H1 (cell line): ENCODE data around the gene SOX6. TPM values are rescaled to one million over a fixed set of nuclear protein-coding genes. Genes with fewer than 3 reads are reported as not detected.

Experiments used
- CTCF ChIA-PET: fragments of 300-600 bp; sonication (Branson Sonifier 250); formaldehyde crosslinking; loops from one replicate; lab custom pipeline; 2021; ENCODE audit not compliant: partially characterized antibody; lab: Charles Lee
- POLR2A ChIA-PET: fragments of 300-600 bp; sonication (Branson Sonifier 250); formaldehyde crosslinking; loops from one replicate; lab custom pipeline; 2021; ENCODE audit warnings: inconsistent platforms; ENCODE audit not compliant: partially characterized antibody; lab: Charles Lee
- DNase-seq, 2 experiments: peaks; one replicate each; pipeline versions ENCODE4 v3.0.0 to v3.0.0-alpha.2; 2010 to 2022; ENCODE audit warnings: low spot score in 2 of 2, low read depth in 1 of 2, mixed read lengths in 1 of 2
- FAIRE-seq: peaks from 2 replicates; lab custom pipeline; 2011; peaks lifted over from hg19 to GRCh38; lab: Jason Lieb, UNC
- H2AFZ ChIP-seq: 2 replicates; pipeline ENCODE4 v1.8.1; 2012; ENCODE audit warnings: low read length, inconsistent platforms
- H2AK5ac ChIP-seq: 2 replicates; pipeline ENCODE4 v1.6.1; 2013; ENCODE audit warnings: low read depth, low read length
- H2BK120ac ChIP-seq: replicated peaks from 2 replicates; pipeline ENCODE3; 2013; ENCODE audit warnings: low read depth, low read length, inconsistent platforms
- H2BK12ac ChIP-seq: 2 replicates; pipeline ENCODE4 v1.6.1; 2013; ENCODE audit warnings: low read depth, low read length
- H2BK15ac ChIP-seq: 2 replicates; pipeline ENCODE4 v1.6.1; 2013; ENCODE audit warnings: low read length
- H2BK20ac ChIP-seq: 2 replicates; pipeline ENCODE4 v1.6.1; 2013; ENCODE audit warnings: low read length
- H2BK5ac ChIP-seq: 2 replicates; pipeline ENCODE4 v1.6.1; 2013; ENCODE audit warnings: low read depth, low read length
- H3K14ac ChIP-seq: 2 replicates; pipeline ENCODE4 v1.6.1; 2013; ENCODE audit warnings: inconsistent platforms; ENCODE audit not compliant: insufficient read length
- H3K18ac ChIP-seq: 2 replicates; pipeline ENCODE4 v1.6.1; 2013; ENCODE audit warnings: low read length; ENCODE audit errors: extremely low read depth
- H3K23ac ChIP-seq: 2 replicates; pipeline ENCODE4 v1.6.1; 2013; ENCODE audit warnings: inconsistent platforms; ENCODE audit not compliant: insufficient read length
- H3K23me2 ChIP-seq: 2 replicates; pipeline ENCODE4 v1.6.1; 2013; ENCODE audit warnings: low read depth, low read length
- H3K27ac ChIP-seq: 2 replicates; pipeline ENCODE4 v1.6.1; 2011; ENCODE audit warnings: low read depth, low read length, inconsistent platforms
- H3K27me3 ChIP-seq, 4 experiments: replicated peaks in 1 of 4; 1 replicate in 1 of 4; 2 replicates in 3 of 4; pipeline versions ENCODE4 v1.6.1 to v1.8.1; 2011 to 2013; ENCODE audit warnings: low read length in 3 of 4, mild to moderate bottlenecking in 3 of 4, inconsistent platforms in 2 of 4, mixed read lengths in 2 of 4, moderate library complexity in 1 of 4; ENCODE audit not compliant: control insufficient read depth in 3 of 4, insufficient read depth in 3 of 4; ENCODE audit errors: extremely low read depth in 1 of 4
- H3K36me3 ChIP-seq, 4 experiments: 2 replicates each; pipeline versions ENCODE4 v1.6.1 to v1.8.1; 2011 to 2013; ENCODE audit warnings: mild to moderate bottlenecking in 4 of 4, low read length in 3 of 4, moderate library complexity in 2 of 4, control low read depth in 1 of 4, inconsistent platforms in 1 of 4; ENCODE audit not compliant: insufficient read depth in 4 of 4, control insufficient read depth in 2 of 4
- H3K4ac ChIP-seq: replicated peaks from 2 replicates; pipeline ENCODE3; 2013; ENCODE audit warnings: low read length, low read depth, mixed read lengths, inconsistent platforms; ENCODE audit not compliant: insufficient read length
- H3K4me1 ChIP-seq, 4 experiments: replicated peaks in 1 of 4; 1 replicate in 1 of 4; 2 replicates in 3 of 4; pipeline versions ENCODE4 v1.6.1 to v1.8.1; 2011 to 2013; ENCODE audit warnings: low read length in 3 of 4, inconsistent platforms in 2 of 4, mixed read lengths in 1 of 4; ENCODE audit not compliant: insufficient read depth in 4 of 4, control insufficient read depth in 3 of 4
- H3K4me2 ChIP-seq, 2 experiments: 2 replicates each; pipeline versions ENCODE4 v1.6.1 to v1.8.1; 2011 to 2013; ENCODE audit warnings: low read depth in 2 of 2, low read length in 2 of 2, control low read depth in 1 of 2, inconsistent platforms in 1 of 2, mild to moderate bottlenecking in 1 of 2; ENCODE audit not compliant: insufficient read depth in 1 of 2
- H3K4me3 ChIP-seq, 4 experiments: fragments of 200-600, 300-600 bp in 1 of 4; sonication (generic), shearing (Covaris generic), sonication (Bioruptor Twin) in 1 of 4; 2 replicates each; pipeline versions ENCODE4 v1.5.1 to v1.8.1; 2011 to 2016; ENCODE audit warnings: low read length in 4 of 4, low read depth in 3 of 4, control low read depth in 2 of 4, inconsistent platforms in 2 of 4, mild to moderate bottlenecking in 2 of 4, mixed read lengths in 1 of 4, moderate library complexity in 1 of 4; ENCODE audit not compliant: insufficient read depth in 2 of 4; ENCODE audit errors: extremely low read depth in 1 of 4
- H3K56ac ChIP-seq: replicated peaks from 2 replicates; pipeline ENCODE3; 2013; ENCODE audit warnings: low read depth, mild to moderate bottlenecking, mixed read lengths, low read length, inconsistent platforms; ENCODE audit not compliant: insufficient read length
- H3K79me1 ChIP-seq: 2 replicates; pipeline ENCODE4 v1.6.1; 2013; ENCODE audit warnings: low read depth, low read length, control low read depth
- H3K79me2 ChIP-seq, 2 experiments: 2 replicates each; pipeline versions ENCODE4 v1.6.1 to v1.8.1; 2012 to 2013; ENCODE audit warnings: low read length in 2 of 2, mild to moderate bottlenecking in 2 of 2, inconsistent platforms in 1 of 2; ENCODE audit not compliant: insufficient read depth in 2 of 2, control insufficient read depth in 1 of 2
- H3K9ac ChIP-seq, 4 experiments: replicated peaks in 1 of 4; 1 replicate in 1 of 4; 2 replicates in 3 of 4; pipeline versions ENCODE4 v1.6.1 to v1.8.1; 2011 to 2013; ENCODE audit warnings: low read depth in 3 of 4, low read length in 3 of 4, control low read depth in 2 of 4, mild to moderate bottlenecking in 2 of 4, moderate library complexity in 2 of 4, inconsistent platforms in 1 of 4; ENCODE audit errors: extremely low read depth in 1 of 4
- H3K9me3 ChIP-seq, 2 experiments: 2 replicates each; pipeline versions ENCODE4 v1.6.1 to v1.8.1; 2012 to 2013; ENCODE audit warnings: mild to moderate bottlenecking in 2 of 2, moderate library complexity in 2 of 2, control low read depth in 1 of 2, inconsistent platforms in 1 of 2, low read depth in 1 of 2, low read length in 1 of 2, mixed read lengths in 1 of 2; ENCODE audit not compliant: insufficient read depth in 2 of 2
- H4K20me1 ChIP-seq, 2 experiments: replicated peaks in 1 of 2; 2 replicates each; pipeline versions ENCODE3 to v1.8.1; 2011 to 2013; ENCODE audit warnings: inconsistent platforms in 2 of 2, low read length in 2 of 2, mild to moderate bottlenecking in 1 of 2; ENCODE audit not compliant: insufficient read depth in 2 of 2, control insufficient read depth in 1 of 2
- H4K5ac ChIP-seq: 2 replicates; pipeline ENCODE4 v1.6.1; 2013; ENCODE audit warnings: low read length, low read depth, mixed read lengths, inconsistent platforms; ENCODE audit not compliant: insufficient read length
- H4K8ac ChIP-seq: 2 replicates; pipeline ENCODE4 v1.8.0; 2013; ENCODE audit warnings: mild to moderate bottlenecking, moderate library complexity, low read length, inconsistent platforms; ENCODE audit not compliant: insufficient read depth; ENCODE audit errors: extremely low read depth
- H4K91ac ChIP-seq: replicated peaks from 2 replicates; pipeline ENCODE3; 2013; ENCODE audit warnings: low read length, mixed read lengths, inconsistent platforms; ENCODE audit not compliant: insufficient read length
- BRCA1 ChIP-seq: IDR thresholded peaks from 2 replicates; pipeline ENCODE4 v1.6.1; 2012; ENCODE audit warnings: low read depth, low read length, improper control_type of control experiment
- CBX5 ChIP-seq: fragments of 300-800, 300-1000 bp; sonication (generic); IDR thresholded peaks from 2 replicates; pipeline ENCODE4 v1.7.1; 2016; ENCODE audit warnings: antibody characterized with exemption, low read length, low read depth
- CBX8 ChIP-seq: fragments of 300-800, 300-1000 bp; sonication (generic); IDR thresholded peaks from 2 replicates; pipeline ENCODE4 v1.7.1; 2016; ENCODE audit warnings: low read depth, low read length, borderline replicate concordance
- CEBPB ChIP-seq: IDR thresholded peaks from 2 replicates; pipeline ENCODE4 v1.6.1; 2012; ENCODE audit warnings: low read depth, low read length
- CTBP2 ChIP-seq: IDR thresholded peaks from 2 replicates; pipeline ENCODE4 v1.7.0; 2011; ENCODE audit warnings: borderline replicate concordance, mild to moderate bottlenecking, moderate library complexity, mixed read lengths, low read length; ENCODE audit not compliant: insufficient read depth, insufficient read length
- EZH2 ChIP-seq: fragments of 200-600 bp; sonication (generic); IDR thresholded peaks from 2 replicates; pipeline ENCODE4 v1.7.1; 2012; ENCODE audit warnings: low read depth, mild to moderate bottlenecking, moderate library complexity, low read length, inconsistent platforms; ENCODE audit not compliant: severe bottlenecking
- PHF8 ChIP-seq: fragments of 200-600 bp; sonication (generic); conservative IDR thresholded peaks from 2 replicates; pipeline ENCODE4 v1.7.1; 2012; ENCODE audit warnings: low read depth, mild to moderate bottlenecking, inconsistent platforms, low read length, moderate library complexity
- POLR2A ChIP-seq, 2 experiments: IDR thresholded peaks; 1 replicate in 1 of 2; 2 replicates in 1 of 2; pipeline ENCODE4 v1.6.1; 2011; ENCODE audit warnings: low read depth in 2 of 2, low read length in 2 of 2, mild to moderate bottlenecking in 2 of 2; ENCODE audit errors: control extremely low read depth in 1 of 2
- RBBP5 ChIP-seq: IDR thresholded peaks from 2 replicates; pipeline ENCODE4 v1.7.1; 2012; ENCODE audit warnings: low read depth, mild to moderate bottlenecking, inconsistent platforms, low read length, moderate library complexity, borderline replicate concordance
- RFX5 ChIP-seq: IDR thresholded peaks from 2 replicates; pipeline ENCODE4 v1.6.1; 2011; ENCODE audit warnings: low read depth, low read length, improper control_type of control experiment, borderline replicate concordance
- SP2 ChIP-seq: IDR thresholded peaks from 2 replicates; pipeline ENCODE4 v1.6.1; 2012; ENCODE audit warnings: mild to moderate bottlenecking, low read length, inconsistent platforms
- TCF12 ChIP-seq: IDR thresholded peaks from 2 replicates; pipeline ENCODE4 v1.6.1; 2011; ENCODE audit warnings: low read depth, mild to moderate bottlenecking, low read length
- TEAD4 ChIP-seq: IDR thresholded peaks from 2 replicates; pipeline ENCODE4 v1.6.1; 2012; ENCODE audit warnings: low read depth, low read length, inconsistent platforms, mixed read lengths
- ZNF274 ChIP-seq: IDR thresholded peaks from 2 replicates; pipeline ENCODE4 v1.7.0; 2012; ENCODE audit warnings: low read length, borderline replicate concordance; ENCODE audit errors: extremely low read depth
- WGBS, 2 experiments: shearing (Covaris generic) in 1 of 2; methylation state at CpG; one replicate each; pipeline versions ENCODE4 v1.1.6 to v1.1.7; 2013 to 2015; ENCODE audit warnings: low lambda C conversion rate in 2 of 2, mixed read lengths in 2 of 2, inconsistent platforms in 1 of 2, low coverage in 1 of 2, missing lambda C conversion rate in 1 of 2; ENCODE audit not compliant: insufficient replicate concordance in 2 of 2, insufficient coverage in 1 of 2, insufficient read length in 1 of 2; ENCODE audit errors: extremely low coverage in 1 of 2, missing lambda C conversion rate in 1 of 2; 5-methylcytosine and 5-hydroxymethylcytosine counted together
- polyA plus RNA-seq, 7 experiments: library from polyadenylated mRNA; depleted of rRNA in 3 of 7; stranded (reverse) in 5 of 7; unstranded in 2 of 7; fragments of >200 nt in 5 of 7; fragments of 200-250 nt in 2 of 7; gene quantifications; 1 replicate in 5 of 7; 2 replicates in 1 of 7; 4 replicates in 1 of 7; pipeline versions ENCODE4 v1.2.1 to v1.2.3, GENCODE V29; 2011 to 2013; ENCODE audit warnings: missing spikeins in 2 of 7, mixed read lengths in 2 of 7
- total RNA-seq: library from RNA; stranded (reverse); fragmentation: NEBNext Ultra II Directional; extraction: Animal tissue kit (Norgen Biotek cat#: 25700); gene quantifications from 2 replicates; pipeline ENCODE4 v1.2.1, GENCODE V29; 2021
- TF ChIP-seq, protein P1 (sequence below): IDR thresholded peaks from 2 replicates; pipeline ENCODE4 v1.6.1; 2011; ENCODE audit warnings: low read depth, mild to moderate bottlenecking, low read length; ENCODE audit not compliant: insufficient read depth

SOX6 gene
- total and polyA plus RNA-seq, 2 of the 8 experiments (the other 6 are each of a cell fraction or from before 2014, with no cell fraction given), result 0.09 TPM; not detected in 1

- Histone ChIP-seq H3K36me3 (no peaks in the 10 kb centered on the region), H4K8ac (no peak overlapping the region), H3K4ac (no peak overlapping the region), H3K9ac (no peak overlapping the region), H2AFZ (no peak overlapping the region), H3K56ac (no peak overlapping the region), H4K5ac (no peak overlapping the region), H2BK15ac (no peak overlapping the region), H4K91ac (no peak overlapping the region), H3K4me2 (no peak overlapping the region), H2BK5ac (no peak overlapping the region), H3K27me3 (peaks cover 44 to 100% (median 76%) of the 10 kb centered on the region in 4 experiments), H3K27ac (no peak overlapping the region), H2BK12ac (no peak overlapping the region), H3K23ac (no peak overlapping the region), H2BK120ac (no peak overlapping the region), H3K18ac (no peak overlapping the region), H3K4me1 (peaks cover 0 to 3% (median 0%) of the 10 kb centered on the region in 4 experiments; a peak in 1 of 7 replicates), H2AK5ac (no peak overlapping the region), H2BK20ac (no peak overlapping the region), H3K23me2 (no peaks in the 10 kb centered on the region), H3K79me1 (no peaks in the 10 kb centered on the region), H3K14ac (no peak overlapping the region), H3K4me3 (no peak overlapping the region), H3K9me3 (no peaks in the 10 kb centered on the region), H3K79me2 (no peaks in the 10 kb centered on the region), H4K20me1 (peaks cover 4 to 5% of the 10 kb centered on the region in 2 experiments)
- WGBS, 2 experiments, result 6% methylated on average over 2 of the region's 2 CpGs; no CpG with 5 or more reads in 1 of the 2 experiments
- DNase-seq (no peak), FAIRE-seq (no peak)
- POLR2A ChIA-PET, result no interaction called here
- CTCF ChIA-PET, result interaction anchor here (0.6 to 2.4 kb wide), 4 partner anchors 38 to 478 kb away, joined by 3 to 5 read pairs (median 3); no protein-coding TSS in a partner anchor
- TF ChIP-seq RFX5 (no peak), EZH2 (no peak), RBBP5 (no peak), SP2 (no peak), ZNF274 (no peak), CBX8 (no peak), PHF8 (no peak), CTBP2 (no peak), CBX5 (no peak), TEAD4 (no peak), TCF12 (no peak), CEBPB (no peak), BRCA1 (no peak), POLR2A (IDR thresholded peaks at IDR 0.05; ENCODE audit: control extremely low read depth in 1 of 2, low read depth in 2 of 2, low read length in 2 of 2) (no peak)
- TF ChIP-seq, protein P1, sequence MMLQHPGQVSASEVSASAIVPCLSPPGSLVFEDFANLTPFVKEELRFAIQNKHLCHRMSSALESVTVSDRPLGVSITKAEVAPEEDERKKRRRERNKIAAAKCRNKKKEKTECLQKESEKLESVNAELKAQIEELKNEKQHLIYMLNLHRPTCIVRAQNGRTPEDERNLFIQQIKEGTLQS, result no peak
Measured at GRCh38 chr11:16403448-16403803, 47.1 kb upstream of the SOX6 start.
